T-helper 1 cell treated with Interleukin-12 subunit alpha and Interleukin-12 subunit beta and Interleukin-4 antibody, amounts not matched to agents 30 ng/mL and 1 ng/mL, for 36 hours (primary cell): ENCODE measurements around the gene MIER2. TPM values are rescaled to one million over a fixed set of nuclear protein-coding genes. Genes with fewer than 3 reads are reported as not detected.
"Not testable (repeated sequence)": the region's sequence is repeated elsewhere in the genome, so short reads cannot be mapped to it uniquely, and the experiment has no call there.

Source experiments
- intact Hi-C: fragments of 100-400 bp; cut with micrococcal nuclease; formaldehyde crosslinking; loops from one replicate; pipeline ENCODE4 v1.15.1; 2024
- total RNA-seq: library from RNA; stranded (reverse); gene quantifications from 2 replicates; pipeline ENCODE4 v1.2.3, GENCODE V29; 2022

MIER2 gene
- total RNA-seq, 1 donor from 2014 or later = 28.3 TPM

GRCh38 chr19:289651-290371, 54.8 kb downstream of the MIER2 start:
- intact Hi-C loops = no loop called here

- intact Hi-C loops = no loop called here
Measured at GRCh38 chr19:288911-289310, 55.7 kb downstream of the MIER2 start.

GRCh38 chr19:287381-287871, 57.2 kb downstream of the MIER2 start:
- intact Hi-C loops = no loop called here

GRCh38 chr19:283395-283794, 61.2 kb downstream of the MIER2 start:
- intact Hi-C loops = no loop called here

- intact Hi-C loops = no loop called here
Measured at GRCh38 chr19:282501-282900, 62.1 kb downstream of the MIER2 start.

GRCh38 chr19:281992-282391, 62.6 kb downstream of the MIER2 start:
- intact Hi-C loops = no loop called here

- intact Hi-C loops = no loop called here
Measured at GRCh38 chr19:281156-281853, 63.3 kb downstream of the MIER2 start.

- intact Hi-C loops = no loop called here
Measured at GRCh38 chr19:280541-281009, 64.0 kb downstream of the MIER2 start.

- intact Hi-C loops = no loop called here
Measured at GRCh38 chr19:279656-280055, 64.9 kb downstream of the MIER2 start.

- intact Hi-C loops = no loop called here
Measured at GRCh38 chr19:279231-279630, 65.4 kb downstream of the MIER2 start.

GRCh38 chr19:277581-278165, 66.9 kb downstream of the MIER2 start:
- intact Hi-C loops = no loop called here

- intact Hi-C loops = no loop called here
Measured at GRCh38 chr19:277131-277530, 67.5 kb downstream of the MIER2 start.

- intact Hi-C loops = no loop called here
Measured at GRCh38 chr19:275958-276646, 68.5 kb downstream of the MIER2 start.

GRCh38 chr19:275000-275399, 69.6 kb downstream of the MIER2 start:
- intact Hi-C loops = no loop called here

- intact Hi-C loops = no loop called here
Measured at GRCh38 chr19:273393-273792, 71.2 kb downstream of the MIER2 start.

- intact Hi-C loops = no loop called here
Measured at GRCh38 chr19:271856-272255, 72.7 kb downstream of the MIER2 start.

GRCh38 chr19:270766-271318, 73.8 kb downstream of the MIER2 start:
- intact Hi-C loops = not testable (repeated sequence)

- intact Hi-C loops = no loop called here
Measured at GRCh38 chr19:269241-269640, 75.4 kb downstream of the MIER2 start.

- intact Hi-C loops = no loop called here
Measured at GRCh38 chr19:262125-262524, 82.5 kb downstream of the MIER2 start.

GRCh38 chr19:256804-257203, 87.8 kb downstream of the MIER2 start:
- intact Hi-C loops = not testable (repeated sequence)
